ENCODE data around the gene ZNF672.
A peak's percentile ranks its signal among the peaks of the same experiment; 100 is the strongest.
"Not testable (repeated sequence)": the region's sequence is repeated elsewhere in the genome, so short reads cannot be mapped to it uniquely, and the experiment has no call there.

ZNF672 gene

GRCh38 chr1:248814351-248814750 lies 23.7 kb upstream of the ZNF672 start:
- no peak for DNase-seq

- no peak for DNase-seq
Observed at GRCh38 chr1:248815407-248816034, 22.5 kb upstream of the ZNF672 start.

GRCh38 chr1:248816042-248816851 lies 21.8 kb upstream of the ZNF672 start:
- DNase-seq, result no peak

GRCh38 chr1:248817065-248817464 lies 21.0 kb upstream of the ZNF672 start:
- DNase-seq, result no peak

GRCh38 chr1:248818505-248819374 lies 19.3 kb upstream of the ZNF672 start:
- DNase-seq, result no peak

- no peak for DNase-seq
Observed at GRCh38 chr1:248820041-248820585, 17.9 kb upstream of the ZNF672 start.

- DNase-seq, result no peak
Observed at GRCh38 chr1:248821101-248821500, 16.9 kb upstream of the ZNF672 start.

GRCh38 chr1:248821641-248822040 lies 16.4 kb upstream of the ZNF672 start:
- DNase-seq, result no peak

- no peak for DNase-seq
Observed at GRCh38 chr1:248822148-248823032, 15.6 kb upstream of the ZNF672 start.

- DNase-seq, result no peak
Observed at GRCh38 chr1:248823517-248824001, 14.5 kb upstream of the ZNF672 start.

GRCh38 chr1:248824301-248824700 lies 13.7 kb upstream of the ZNF672 start:
- no peak for DNase-seq

GRCh38 chr1:248824701-248825100 lies 13.3 kb upstream of the ZNF672 start:
- DNase-seq, result no peak

GRCh38 chr1:248825136-248825535 lies 12.9 kb upstream of the ZNF672 start:
- DNase-seq, result no peak

GRCh38 chr1:248825573-248825908 lies 12.5 kb upstream of the ZNF672 start:
- DNase-seq, result no peak

- DNase-seq, result peak; percentile 83
Observed at GRCh38 chr1:248825909-248826760, 11.9 kb upstream of the ZNF672 start, which contains the start of gene SH3BP5L. Gene SH3BP5L (minus strand): TSS chr1:248825915. CDS start chr1:248824935, 980 bp downstream.

GRCh38 chr1:248828845-248829244 lies 9.2 kb upstream of the ZNF672 start:
- no peak for DNase-seq

- not testable (repeated sequence) for DNase-seq
Observed at GRCh38 chr1:248830718-248831017, 7.4 kb upstream of the ZNF672 start.

GRCh38 chr1:248831842-248832241 lies 6.2 kb upstream of the ZNF672 start:
- no peak for DNase-seq

- DNase-seq, result no peak
Observed at GRCh38 chr1:248834343-248834940, 3.6 kb upstream of the ZNF672 start.

GRCh38 chr1:248837045-248837780 lies 811 bp upstream of the ZNF672 start:
- no peak for DNase-seq

Measured in activated CD4-positive, alpha-beta T cell treated with anti-CD3 and anti-CD28 coated beads, Interleukin-2, amount 50 U/mL, for 1 hour (primary cell).